ENCODE measurements around the gene ARHGAP33.
"Not testable (repeated sequence)": the region's sequence is repeated elsewhere in the genome, so short reads cannot be mapped to it uniquely, and the experiment has no call there.

The ARHGAP33 gene

GRCh38 chr19:35795564-35795963, 20.2 kb downstream of the ARHGAP33 start:
- not testable (repeated sequence) for DNase-seq

GRCh38 chr19:35796645-35797542, 21.5 kb downstream of the ARHGAP33 start:
- DNase-seq: no peak

- peak; percentile 67 for DNase-seq
Observed at GRCh38 chr19:35797663-35798062, 22.3 kb downstream of the ARHGAP33 start.

GRCh38 chr19:35801828-35802227, 26.5 kb downstream of the ARHGAP33 start:
- DNase-seq: no peak

- DNase-seq: no peak
Observed at GRCh38 chr19:35805526-35806102, 30.2 kb downstream of the ARHGAP33 start.

- no peak for DNase-seq
Observed at GRCh38 chr19:35806597-35806996, 31.2 kb downstream of the ARHGAP33 start.

- DNase-seq: no peak
Observed at GRCh38 chr19:35807633-35808032, 32.3 kb downstream of the ARHGAP33 start.

GRCh38 chr19:35811317-35812219, 36.2 kb downstream of the ARHGAP33 start:
- no peak for DNase-seq

- no peak for DNase-seq
Observed at GRCh38 chr19:35812220-35813042, 37.1 kb downstream of the ARHGAP33 start, which contains the start of gene PRODH2. Gene PRODH2, minus strand, starts transcription at chr19:35812845. Its CDS starts 40 bp downstream, at chr19:35812805.

- no peak for DNase-seq
Observed at GRCh38 chr19:35813043-35813890, 37.9 kb downstream of the ARHGAP33 start.

- DNase-seq: no peak
Observed at GRCh38 chr19:35816262-35816661, 40.9 kb downstream of the ARHGAP33 start.

- DNase-seq: no peak
Observed at GRCh38 chr19:35816846-35817245, 41.5 kb downstream of the ARHGAP33 start.

GRCh38 chr19:35818445-35818844, 43.1 kb downstream of the ARHGAP33 start:
- no peak for DNase-seq

GRCh38 chr19:35822579-35822978, 47.2 kb downstream of the ARHGAP33 start:
- DNase-seq: no peak

- no peak for DNase-seq
Observed at GRCh38 chr19:35824150-35824549, 48.8 kb downstream of the ARHGAP33 start.

- DNase-seq: peak; percentile 90
Observed at GRCh38 chr19:35828692-35829301, 53.4 kb downstream of the ARHGAP33 start.

- DNase-seq: no peak
Observed at GRCh38 chr19:35830986-35831385, 55.6 kb downstream of the ARHGAP33 start.

- DNase-seq: no peak
Observed at GRCh38 chr19:35832054-35832453, 56.7 kb downstream of the ARHGAP33 start.

GRCh38 chr19:35833972-35834371, 58.6 kb downstream of the ARHGAP33 start:
- no peak for DNase-seq

GRCh38 chr19:35836096-35836495, 60.7 kb downstream of the ARHGAP33 start:
- DNase-seq: not testable (repeated sequence)
